SJCRH30 (cell line): Measurements from ENCODE around the gene SF1. TPM values are rescaled to one million over a fixed set of nuclear protein-coding genes. Genes with fewer than 3 reads are reported as not detected.

ENCODE experiments used
- DNase-seq, 2 experiments: peaks; one replicate each; pipeline ENCODE4 v3.0.0-alpha.2; 2015 to 2020
- H3K27ac ChIP-seq: fragments of 250-450 bp; sonication (Bioruptor Pico); 2 replicates; pipeline ENCODE4 v1.5.1; 2020; ENCODE audit warnings: mild to moderate bottlenecking, moderate library complexity
- H3K27me3 ChIP-seq: fragments of 250-450 bp; sonication (Bioruptor Pico); 2 replicates; pipeline ENCODE4 v1.5.1; 2020; ENCODE audit warnings: mild to moderate bottlenecking, moderate library complexity
- H3K36me3 ChIP-seq: fragments of 250-450 bp; sonication (Bioruptor Pico); 2 replicates; pipeline ENCODE4 v1.5.1; 2020; ENCODE audit warnings: mild to moderate bottlenecking, moderate library complexity
- H3K4me1 ChIP-seq: fragments of 250-450 bp; sonication (Bioruptor Pico); 2 replicates; pipeline ENCODE4 v1.5.1; 2020; ENCODE audit warnings: mild to moderate bottlenecking, moderate library complexity
- H3K4me3 ChIP-seq: fragments of 250-450 bp; sonication (Bioruptor Pico); 2 replicates; pipeline ENCODE4 v1.5.1; 2020; ENCODE audit warnings: mild to moderate bottlenecking, moderate library complexity
- H3K9me3 ChIP-seq: fragments of 250-450 bp; sonication (Bioruptor Pico); replicated peaks from 2 replicates; pipeline ENCODE4 v1.5.1; 2020; ENCODE audit warnings: mild to moderate bottlenecking, moderate library complexity
- total RNA-seq: library from RNA; depleted of rRNA; stranded (reverse); fragments of >200 nt; shearing (Covaris generic); gene quantifications from 2 replicates; pipeline ENCODE4 v1.2.3, GENCODE V29; 2014

Gene SF1
- total RNA-seq, 1 experiment from 2014 or later, result 117 TPM

DNA sequence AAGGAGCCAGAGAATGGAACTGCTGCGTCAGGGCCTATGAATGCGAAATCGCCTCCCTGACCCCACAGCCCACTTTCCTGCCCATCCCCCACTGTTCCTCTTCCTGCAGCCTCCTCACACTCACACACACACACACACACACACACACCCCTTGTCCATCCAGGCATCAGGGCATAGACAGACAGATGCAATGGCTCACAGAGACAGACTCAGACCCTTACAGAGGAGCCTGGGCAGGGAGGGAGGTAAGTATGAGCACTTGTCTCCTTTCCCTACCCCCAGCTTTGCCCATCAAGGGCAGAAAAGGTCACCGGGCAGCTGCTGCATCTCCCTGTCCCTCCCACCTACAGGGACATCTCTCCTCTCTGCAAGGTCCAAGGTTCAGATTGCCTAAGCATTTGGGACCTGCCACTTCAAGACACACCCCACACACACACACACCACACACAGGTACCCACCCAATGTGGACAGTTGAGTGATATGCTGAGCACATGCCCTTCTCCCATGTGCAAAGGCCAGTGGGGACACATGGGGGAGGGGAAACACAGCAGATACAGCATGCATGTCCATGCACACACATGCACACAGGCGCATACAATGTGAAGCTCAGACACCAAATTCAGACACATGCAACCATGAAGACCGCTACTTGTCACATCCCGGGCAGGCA, 53.3 kb downstream of the SF1 start:
- Histone ChIP-seq H3K4me1 (no peaks in the 10 kb centered on the region), H3K27me3 (no peaks in the 10 kb centered on the region), H3K27ac (no peak overlapping the region), H3K36me3 (no peaks in the 10 kb centered on the region), H3K4me3 (no peak overlapping the region), H3K9me3 (no peaks in the 10 kb centered on the region)
- no peak for DNase-seq

DNA sequence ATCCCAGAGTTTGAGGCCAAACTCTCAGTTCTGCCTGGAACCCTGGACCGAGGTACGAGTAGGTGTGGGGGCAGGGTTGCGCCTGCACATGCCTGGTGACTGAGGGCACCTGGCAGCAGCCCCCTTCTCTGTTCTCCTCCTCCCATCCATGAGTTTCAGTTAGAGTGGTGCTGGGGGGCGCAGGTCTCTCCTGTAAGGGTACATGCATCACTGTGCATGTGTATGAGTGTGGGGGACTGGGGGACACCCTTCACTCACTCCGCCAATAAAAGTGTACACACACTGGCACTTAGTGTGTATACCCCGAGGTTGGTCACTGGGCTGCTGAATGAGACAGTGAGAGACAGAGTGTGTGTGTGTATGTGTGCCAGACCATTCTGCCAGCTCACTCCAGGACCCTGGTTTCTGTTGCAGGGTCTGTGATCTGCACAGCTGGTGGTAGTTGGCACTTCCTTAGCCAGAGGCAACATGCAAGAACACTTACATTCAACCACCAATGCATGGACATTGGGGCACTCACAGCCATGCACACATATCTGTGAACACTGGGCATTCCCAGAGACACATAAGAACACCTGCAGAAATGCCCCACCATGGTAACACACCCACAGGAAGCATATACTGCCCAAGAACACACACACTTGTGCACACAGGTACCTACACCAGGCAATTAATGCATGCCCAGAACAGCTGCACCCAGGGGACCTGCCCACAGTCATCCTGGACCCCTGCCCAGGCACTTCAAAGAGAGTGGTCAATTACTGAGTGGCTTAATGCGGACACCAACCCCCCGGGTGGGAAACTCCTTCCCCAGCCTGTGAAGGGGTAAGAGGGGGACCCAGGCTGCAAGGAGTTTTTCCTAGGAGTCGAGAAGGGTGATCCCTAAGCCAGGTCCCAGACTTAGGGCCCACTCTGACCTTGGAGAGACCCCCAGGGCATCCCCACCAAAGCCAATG, 54.2 kb downstream of the SF1 start:
- DNase-seq, result no peak
- no peaks in the 10 kb centered on the region for H3K4me1 ChIP-seq
- H3K27ac ChIP-seq, result no peak overlapping the region
- H3K9me3 ChIP-seq, result no peaks in the 10 kb centered on the region
- H3K27me3 ChIP-seq, result no peaks in the 10 kb centered on the region
- no peaks in the 10 kb centered on the region for H3K36me3 ChIP-seq
- no peak overlapping the region for H3K4me3 ChIP-seq

DNA sequence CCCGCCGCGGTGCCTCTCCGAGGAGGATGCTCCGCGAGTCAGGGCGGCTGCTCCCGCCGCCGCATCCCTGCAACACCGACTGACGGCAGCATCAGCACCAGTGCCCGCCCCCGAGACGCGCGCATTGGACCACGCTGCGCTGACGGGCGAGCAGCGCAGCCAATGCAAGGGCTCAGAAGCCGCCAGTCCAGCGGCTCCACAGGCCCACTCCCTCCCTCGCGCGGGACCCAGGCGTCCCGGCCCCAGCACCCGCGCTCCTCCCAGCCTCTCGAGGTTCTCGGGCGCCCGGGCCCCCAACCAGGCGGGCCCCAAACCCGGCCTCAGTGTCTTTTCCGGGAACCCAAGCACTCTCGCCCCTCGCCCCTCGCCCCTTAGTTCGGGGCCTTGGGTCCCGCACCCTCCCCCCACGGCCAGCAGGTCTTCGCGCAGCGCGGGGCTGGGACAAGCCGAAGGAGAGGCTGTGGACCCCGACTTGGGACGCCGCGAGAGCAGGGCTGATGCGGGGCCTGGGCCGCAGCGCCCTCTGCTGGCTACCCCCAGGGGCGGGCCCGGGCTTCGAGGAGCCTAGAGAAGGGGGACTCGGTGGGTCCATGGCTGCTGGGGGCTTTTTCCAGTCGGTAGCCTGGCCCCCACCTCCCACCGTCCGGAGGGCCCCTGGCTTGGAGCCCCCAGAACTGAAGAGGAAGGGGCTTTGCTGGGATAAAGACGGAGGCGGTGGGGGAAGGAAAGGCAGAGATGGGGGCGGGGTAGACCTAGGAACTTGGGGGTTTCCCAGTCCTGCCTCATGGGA, 55.0 kb downstream of the SF1 start, which contains the start of gene NRXN2:
TSS of gene NRXN2 (minus strand) at position 81 of the 790 bp plus-strand sequence. CDS start 9,498 bp downstream, outside the sequence.
- Histone ChIP-seq H3K27ac (peak within 1 kb of the TSS; percentile 29), H3K9me3 (no peaks in the 10 kb centered on the region), H3K4me3 (peak within 1 kb of the TSS; percentile 66), H3K4me1 (no peaks in the 10 kb centered on the region), H3K27me3 (no peaks in the 10 kb centered on the region), H3K36me3 (no peaks in the 10 kb centered on the region)
- DNase-seq, result peak; percentile 75 to 83

DNA sequence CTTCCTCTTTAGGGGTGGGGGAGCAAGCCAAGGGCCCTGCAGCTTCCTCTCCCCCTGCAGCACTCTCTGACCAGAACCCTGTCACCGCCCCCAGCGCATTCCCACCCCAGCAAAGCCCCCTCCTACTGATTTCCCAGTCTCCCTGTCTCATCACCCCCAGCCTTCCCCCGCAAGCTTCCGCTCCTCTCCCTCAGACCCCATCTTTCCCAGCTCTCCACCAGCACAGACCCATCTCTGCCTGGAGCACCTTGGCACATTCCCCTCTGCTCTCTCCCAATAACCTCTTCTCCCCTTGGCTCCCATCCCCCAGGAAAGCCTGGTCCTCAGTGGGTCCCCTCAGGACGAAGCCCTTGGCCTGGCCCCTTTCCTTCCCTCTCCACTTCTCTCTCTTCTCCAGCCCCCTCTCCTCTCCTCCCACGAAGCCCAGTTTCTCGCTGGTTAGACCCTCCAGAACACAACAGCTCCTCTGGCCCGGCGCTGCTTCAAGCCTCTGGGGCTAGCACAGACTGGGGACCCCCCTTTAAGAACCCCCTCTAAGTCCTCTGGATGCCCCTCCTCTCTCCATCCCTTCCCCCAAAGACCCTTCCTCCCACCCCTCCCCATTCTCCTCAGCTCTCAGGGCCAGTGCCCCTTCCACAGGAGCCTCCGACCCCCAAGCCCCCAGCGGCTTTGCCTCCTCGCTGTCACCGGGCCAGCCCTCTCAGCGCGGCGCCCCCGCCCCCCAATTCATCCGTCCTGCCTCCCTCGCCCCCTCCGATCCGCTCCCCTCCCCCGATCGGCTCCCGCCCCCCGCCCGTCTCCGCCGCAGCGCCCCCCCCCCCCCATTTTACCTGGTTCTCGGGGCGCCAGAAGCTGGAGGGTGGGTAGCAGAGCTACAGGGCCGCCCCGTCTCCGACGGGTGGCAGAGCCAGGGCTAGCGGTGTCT, 55.9 kb downstream of the SF1 start:
- H3K27ac ChIP-seq, result no peak overlapping the region
- no peaks in the 10 kb centered on the region for H3K4me1 ChIP-seq
- H3K27me3 ChIP-seq, result peaks cover under 1% of the 10 kb centered on the region
- DNase-seq, result no peak
- no peaks in the 10 kb centered on the region for H3K9me3 ChIP-seq
- no peaks in the 10 kb centered on the region for H3K36me3 ChIP-seq
- no peak overlapping the region for H3K4me3 ChIP-seq

DNA sequence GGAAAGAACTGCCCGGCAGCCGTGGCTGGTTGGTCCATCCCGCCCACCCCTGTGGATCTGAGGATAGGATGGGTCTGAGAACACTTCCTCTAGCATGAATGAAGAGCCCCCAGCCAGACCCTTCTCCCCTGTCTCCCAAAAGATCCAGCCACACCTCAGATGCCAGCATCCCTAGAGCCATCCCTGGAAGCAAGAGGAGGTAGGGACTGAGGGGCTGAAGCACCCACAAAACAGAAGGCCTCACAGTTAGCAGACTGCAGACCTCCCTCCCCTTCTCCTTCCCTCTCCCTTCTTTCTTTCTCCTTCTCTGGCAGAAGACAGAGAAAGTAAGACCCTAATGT, 57.0 kb downstream of the SF1 start:
- no peaks in the 10 kb centered on the region for H3K36me3 ChIP-seq
- no peaks in the 10 kb centered on the region for H3K9me3 ChIP-seq
- H3K27ac ChIP-seq, result no peak overlapping the region
- H3K4me3 ChIP-seq, result no peak overlapping the region
- DNase-seq, result no peak
- no peaks in the 10 kb centered on the region for H3K4me1 ChIP-seq
- peaks cover 7% of the 10 kb centered on the region for H3K27me3 ChIP-seq

DNA sequence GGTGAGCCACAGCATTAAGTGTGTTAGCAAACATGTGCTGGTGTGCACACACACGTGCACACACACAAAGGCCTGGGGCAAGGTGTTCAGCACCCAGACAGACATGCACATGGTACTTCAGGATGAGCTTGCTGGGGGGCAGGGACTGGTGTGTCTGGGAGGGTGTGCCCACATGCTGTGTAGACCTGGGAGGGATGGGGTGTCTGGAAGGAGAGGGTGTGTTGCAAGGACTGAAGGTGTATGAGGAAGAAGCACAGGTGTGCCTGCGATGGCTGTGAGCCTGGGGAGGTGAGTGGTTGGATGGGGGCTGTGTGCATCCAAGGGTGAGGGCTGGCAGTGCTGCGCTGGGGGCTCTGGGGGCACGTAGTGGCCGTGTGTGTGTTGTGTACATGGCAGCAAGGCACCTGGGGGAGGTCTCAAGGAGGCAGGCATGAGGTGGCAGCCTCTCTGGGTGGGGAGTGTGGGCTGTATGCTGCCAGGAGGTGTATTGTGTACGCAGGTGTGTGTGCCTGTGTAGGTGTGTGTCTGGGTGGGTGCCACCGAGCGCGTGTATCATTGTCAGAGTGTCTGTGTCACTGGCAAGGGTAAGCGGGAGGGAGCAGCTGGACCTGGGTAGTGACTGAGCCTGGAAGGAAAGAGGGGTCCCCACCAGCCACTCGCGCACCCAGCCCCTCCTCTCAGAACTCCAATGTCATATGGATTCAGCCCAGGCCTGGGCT, 57.5 kb downstream of the SF1 start:
- Histone ChIP-seq H3K4me1 (no peaks in the 10 kb centered on the region), H3K27me3 (peaks cover 7% of the 10 kb centered on the region), H3K27ac (no peak overlapping the region), H3K4me3 (no peak overlapping the region), H3K9me3 (no peaks in the 10 kb centered on the region), H3K36me3 (no peaks in the 10 kb centered on the region)
- no peak for DNase-seq

DNA sequence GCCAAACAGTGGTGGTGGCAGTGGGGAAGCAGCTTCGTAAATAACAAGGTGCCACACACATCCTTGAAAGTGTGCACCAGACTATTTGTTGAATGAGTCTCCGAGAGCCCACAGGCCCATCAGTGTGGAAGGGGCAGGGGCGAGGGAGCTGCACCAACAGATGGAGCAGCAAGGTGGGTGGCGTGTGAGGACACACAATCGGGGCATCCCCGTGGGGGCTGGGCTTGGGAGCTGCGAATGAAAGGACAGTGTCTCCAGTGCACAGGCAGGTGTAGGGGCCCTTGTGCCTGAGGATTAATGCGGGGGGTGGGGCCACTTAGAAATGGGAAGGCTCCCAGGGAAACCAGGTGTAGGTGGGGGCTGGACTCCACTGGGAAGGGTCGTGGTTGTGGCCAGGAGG, 58.2 kb downstream of the SF1 start:
- no peak overlapping the region for H3K27ac ChIP-seq
- H3K4me3 ChIP-seq, result no peak overlapping the region
- DNase-seq, result no peak
- H3K36me3 ChIP-seq, result no peaks in the 10 kb centered on the region
- peaks cover 7% of the 10 kb centered on the region for H3K27me3 ChIP-seq
- no peaks in the 10 kb centered on the region for H3K4me1 ChIP-seq
- H3K9me3 ChIP-seq, result no peaks in the 10 kb centered on the region

DNA sequence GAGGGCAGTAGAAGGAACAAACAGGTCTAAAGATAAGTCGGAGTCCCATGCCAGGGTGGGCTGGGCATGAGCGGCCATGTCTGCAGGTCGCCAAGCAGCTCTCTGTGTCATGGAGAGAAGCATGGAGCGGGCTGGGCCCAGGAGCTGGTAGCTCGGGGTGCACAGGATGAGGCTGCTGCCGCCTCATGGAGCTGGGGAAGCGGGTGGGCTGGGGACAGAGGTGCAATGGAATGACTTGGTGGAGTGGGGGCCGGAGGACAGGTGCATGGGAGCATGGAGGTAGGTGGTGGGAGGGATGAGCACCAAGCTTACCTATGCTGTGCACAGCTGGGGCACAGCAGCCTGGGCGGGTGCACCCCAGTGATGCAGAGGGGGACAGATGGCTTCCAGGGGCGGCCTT, 58.9 kb downstream of the SF1 start:
- Histone ChIP-seq H3K4me1 (no peaks in the 10 kb centered on the region), H3K36me3 (no peaks in the 10 kb centered on the region), H3K27ac (no peak overlapping the region), H3K9me3 (no peaks in the 10 kb centered on the region), H3K27me3 (peaks cover 7% of the 10 kb centered on the region), H3K4me3 (no peak overlapping the region)
- DNase-seq, result no peak

DNA sequence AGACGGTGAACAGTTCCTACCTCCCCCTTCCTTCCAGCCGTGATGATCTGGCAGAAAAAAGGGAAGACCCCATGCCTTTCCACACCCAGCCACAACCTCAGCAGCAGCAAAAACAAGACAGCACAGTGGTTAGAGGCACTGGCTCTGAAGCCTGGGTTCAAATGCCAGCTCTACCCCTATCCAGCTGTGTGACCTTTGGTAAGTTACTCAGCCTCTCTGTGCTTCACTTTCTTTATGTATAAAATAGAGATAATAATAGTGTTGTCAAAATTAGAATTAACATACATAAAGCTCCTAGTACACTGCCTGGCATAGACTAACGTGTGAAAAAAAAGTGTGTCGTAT, 59.6 kb downstream of the SF1 start:
- Histone ChIP-seq H3K4me3 (no peak overlapping the region), H3K4me1 (no peaks in the 10 kb centered on the region), H3K27me3 (peaks cover 7% of the 10 kb centered on the region), H3K27ac (no peak overlapping the region), H3K36me3 (no peaks in the 10 kb centered on the region), H3K9me3 (no peaks in the 10 kb centered on the region)
- no peak for DNase-seq

DNA sequence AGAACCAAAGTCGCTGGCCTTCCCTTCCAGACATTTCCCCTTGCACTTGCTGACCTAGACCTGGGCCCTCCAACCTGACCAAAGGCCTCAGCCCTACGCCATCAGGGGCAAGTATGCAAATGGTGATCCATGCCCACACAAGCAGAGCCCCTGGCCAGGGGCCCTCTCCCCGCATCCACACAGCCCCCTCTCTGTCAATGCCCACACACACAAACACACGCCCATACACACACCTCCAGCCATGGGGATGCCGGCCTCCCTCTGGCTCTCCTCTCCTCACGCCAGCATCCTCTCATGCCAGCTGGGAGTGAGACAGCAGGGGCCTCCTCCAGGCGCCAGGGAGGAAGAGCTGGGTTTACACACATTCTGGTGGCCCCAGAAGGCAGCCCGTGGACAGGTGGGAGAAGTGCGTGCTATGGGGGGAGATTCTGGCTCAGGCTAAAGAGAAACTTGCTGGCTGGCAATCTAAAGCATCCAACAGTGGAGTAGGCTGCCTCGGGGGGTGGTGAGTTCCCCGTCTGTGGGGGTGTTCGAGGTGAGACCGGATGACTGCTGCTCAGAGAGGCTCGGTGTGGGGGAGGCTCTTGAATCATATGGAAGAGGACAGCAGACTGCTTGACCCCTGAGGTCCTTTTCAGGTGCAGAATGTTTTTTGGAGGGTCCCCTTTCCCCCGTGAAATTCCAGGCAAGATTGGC, 60.1 kb downstream of the SF1 start:
- peaks cover 7% of the 10 kb centered on the region for H3K27me3 ChIP-seq
- H3K4me3 ChIP-seq, result no peak overlapping the region
- H3K36me3 ChIP-seq, result no peaks in the 10 kb centered on the region
- no peak for DNase-seq
- H3K4me1 ChIP-seq, result no peaks in the 10 kb centered on the region
- H3K27ac ChIP-seq, result no peak overlapping the region
- no peaks in the 10 kb centered on the region for H3K9me3 ChIP-seq

DNA sequence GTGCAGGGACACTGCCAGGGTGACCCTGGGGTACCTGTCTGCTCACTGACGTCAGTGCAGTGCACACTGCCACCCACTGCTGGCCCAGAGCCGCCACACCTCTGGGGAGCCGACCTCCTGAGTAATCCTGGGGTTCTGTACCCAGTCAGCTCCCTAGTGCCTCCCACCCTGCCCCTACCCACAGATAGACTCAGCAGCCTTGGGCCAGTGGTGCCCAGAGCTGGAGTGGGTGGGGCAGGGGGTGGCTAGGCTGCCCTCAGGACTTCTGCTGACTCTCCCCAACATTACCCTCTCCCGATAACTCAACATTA, 61.1 kb downstream of the SF1 start:
- Histone ChIP-seq H3K36me3 (no peaks in the 10 kb centered on the region), H3K4me3 (no peak overlapping the region), H3K9me3 (no peaks in the 10 kb centered on the region), H3K4me1 (no peaks in the 10 kb centered on the region), H3K27me3 (peaks cover 7% of the 10 kb centered on the region), H3K27ac (no peak overlapping the region)
- DNase-seq, result no peak

DNA sequence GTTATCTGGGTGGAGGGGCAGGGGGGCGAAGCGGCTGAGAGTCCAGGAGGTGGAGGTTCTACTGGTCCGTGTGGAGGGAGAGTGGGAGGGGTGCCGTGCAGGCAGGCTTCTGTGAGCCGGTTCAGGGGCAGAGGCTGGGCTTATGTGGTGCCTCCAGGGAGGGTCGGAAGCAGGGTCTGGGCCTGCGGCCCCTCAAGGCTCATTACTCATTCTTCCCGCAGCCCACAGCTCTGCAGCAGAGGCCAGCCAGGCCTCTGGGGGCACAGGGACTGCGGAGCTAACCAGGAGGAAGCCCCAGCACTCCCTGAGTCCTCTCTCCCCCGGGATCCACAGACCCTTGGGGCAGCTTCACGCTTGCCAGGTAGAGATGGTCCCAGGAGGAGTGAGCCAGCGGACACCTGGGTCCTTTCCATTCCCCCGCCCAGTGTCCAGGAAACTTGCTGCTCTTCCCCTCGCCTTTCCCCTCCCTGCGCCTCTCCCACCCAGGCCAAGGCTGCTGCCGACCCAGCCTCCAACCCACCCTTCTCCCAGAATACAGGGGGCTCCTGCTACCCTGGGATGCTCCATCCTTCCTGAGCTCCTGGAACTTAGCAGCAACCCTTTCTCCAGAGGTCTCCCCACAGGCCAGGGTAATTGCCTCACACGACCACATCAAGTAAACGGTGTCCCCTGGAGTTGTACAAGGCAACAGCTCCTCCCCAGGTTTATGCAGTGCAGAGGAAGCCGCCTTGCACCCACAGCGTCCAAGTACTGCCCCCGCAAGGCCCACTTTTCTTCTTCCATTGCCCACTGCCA, 61.7 kb downstream of the SF1 start:
- Histone ChIP-seq H3K4me3 (no peak overlapping the region), H3K27ac (no peak overlapping the region), H3K36me3 (no peaks in the 10 kb centered on the region), H3K4me1 (no peaks in the 10 kb centered on the region), H3K27me3 (peaks cover 7% of the 10 kb centered on the region), H3K9me3 (no peaks in the 10 kb centered on the region)
- no peak for DNase-seq
